ENCODE measurements around the gene CUEDC1. TPM values are rescaled to one million over a fixed set of nuclear protein-coding genes. Genes with fewer than 3 reads are reported as not detected.

CUEDC1 gene
- total and polyA plus RNA-seq, 8 donors, result 16.5 to 30.4 (median 21.7) TPM

GRCh38 chr17:57995076-57995956, 40.1 kb upstream of the CUEDC1 start:
- Histone ChIP-seq H3K27ac (no peak overlapping the region), H3K27me3 (no peaks in the 10 kb centered on the region), H3K9me3 (no peaks in the 10 kb centered on the region), H3K4me1 (peaks cover 0 to 7% (median under 1%) of the 10 kb centered on the region in 3 donors), H3K36me3 (peaks cover 0 to 5% (median 0%) of the 10 kb centered on the region in 3 donors), H3K4me3 (no peak overlapping the region)
- intact Hi-C loops (cut with DNase I), result loop anchor here in 2 of 3 donors (5.0 kb wide), 1 partner anchor 138 kb away; no protein-coding TSS in a partner anchor
- 29 to 34% methylated on average over 4 of the region's 4 CpGs for WGBS, 2 donors
- no peak for FAIRE-seq
- peak; percentile 74 to 96 (median 92) for ATAC-seq
- peak in 5 of 6 donors; percentile 45 to 74 (median 55) for DNase-seq
- TF ChIP-seq CTCF (IDR thresholded peaks at IDR 0.05), result peak; percentile 18 to 49 (median 31)

- intact Hi-C loops (cut with DNase I), result no loop called here
- no peak for FAIRE-seq
Observed at GRCh38 chr17:57994436-57994835, 39.2 kb upstream of the CUEDC1 start.

GRCh38 chr17:57993471-57994365, 38.5 kb upstream of the CUEDC1 start:
- peak overlapping the region in 1 of 4 donors; percentile 30 for H3K27ac ChIP-seq
- no peaks in the 10 kb centered on the region for H3K27me3 ChIP-seq
- no peak for TF ChIP-seq CTCF (IDR thresholded peaks at IDR 0.05)
- DNase-seq, result no peak
- no peaks in the 10 kb centered on the region for H3K9me3 ChIP-seq
- peaks cover 5 to 16% (median 13%) of the 10 kb centered on the region in 3 donors for H3K4me1 ChIP-seq
- WGBS, 2 donors, result 45 to 53% methylated on average over 3 of the region's 3 CpGs
- peaks cover 0 to 4% (median 0%) of the 10 kb centered on the region in 3 donors for H3K36me3 ChIP-seq
- ATAC-seq, result peak in 1 of 4 donors; percentile 30
- no peak for FAIRE-seq
- H3K4me3 ChIP-seq, result no peak overlapping the region
- intact Hi-C loops (cut with DNase I), result no loop called here

More at GRCh38 chr17:57994436-57994835, 39.2 kb upstream of the CUEDC1 start:
- H3K4me1 ChIP-seq, result peaks cover 0 to 9% (median 7%) of the 10 kb centered on the region in 3 donors
- TF ChIP-seq CTCF (IDR thresholded peaks at IDR 0.05), result no peak
- peaks cover 0 to 4% (median 0%) of the 10 kb centered on the region in 3 donors for H3K36me3 ChIP-seq
- H3K27ac ChIP-seq, result peak overlapping the region in 1 of 4 donors; percentile 30
- no peak for ATAC-seq
- 42 to 51% methylated on average over 2 of the region's 2 CpGs for WGBS, 2 donors
- no peaks in the 10 kb centered on the region for H3K9me3 ChIP-seq
- no peak for DNase-seq
- no peaks in the 10 kb centered on the region for H3K27me3 ChIP-seq
- H3K4me3 ChIP-seq, result no peak overlapping the region

GRCh38 chr17:57991537-57991936, 36.3 kb upstream of the CUEDC1 start:
- Histone ChIP-seq H3K27me3 (no peaks in the 10 kb centered on the region), H3K36me3 (no peaks in the 10 kb centered on the region), H3K4me1 (peaks cover 5 to 18% (median 13%) of the 10 kb centered on the region in 3 donors), H3K4me3 (no peak overlapping the region), H3K27ac (no peak overlapping the region), H3K9me3 (no peaks in the 10 kb centered on the region)
- ATAC-seq (no peak), DNase-seq (no peak), FAIRE-seq (no peak)
- intact Hi-C loops (cut with DNase I), result no loop called here
- TF ChIP-seq CTCF (IDR thresholded peaks at IDR 0.05), result no peak
